ENCODE measurements around the gene ZNF280A. TPM values are rescaled to one million over a fixed set of nuclear protein-coding genes. Genes with fewer than 3 reads are reported as not detected.
"Not testable (repeated sequence)": the region's sequence is repeated elsewhere in the genome, so short reads cannot be mapped to it uniquely, and the experiment has no call there.

ZNF280A gene
- total and polyA plus RNA-seq, 9 of the 15 experiments (the other 6 are each of a cell fraction or from before 2014, with no cell fraction given): 19.0 to 40.8 (median 28.6) TPM

GRCh38 chr22:22468794-22469469, 51.1 kb downstream of the ZNF280A start (continued):
- TF ChIP-seq MAZ (CRISPR knock-in tag; conservative IDR thresholded peaks at IDR 0.05 in 1 of 2, IDR thresholded peaks at IDR 0.05 in 1 of 2) (peak in 1 of 2 experiments; percentile 80; a peak in 3 of 4 replicates), ZNF133 (CRISPR knock-in tag; IDR thresholded peaks at IDR 0.05) (peak; percentile 80; the same call in 1 of the 2 replicates), GABPB2 (CRISPR knock-in tag; conservative IDR thresholded peaks at IDR 0.05) (peak; percentile 56; the same call in 1 of the 2 replicates), JUN (IDR thresholded peaks at IDR 0.05; ENCODE audit: borderline replicate concordance, low read depth, low read length) (peak; percentile 76), TFE3 (CRISPR knock-in tag; IDR thresholded peaks at IDR 0.05) (0 out of 2 replicates have a peak, but pooled peaks have one; percentile 17), ZNF212 (CRISPR knock-in tag; IDR thresholded peaks at IDR 0.05) (0 out of 2 replicates have a peak, but pooled peaks have one; percentile 61), TSHZ1 (CRISPR knock-in tag; IDR thresholded peaks at IDR 0.05) (peak; percentile 14; the same call in 1 of the 2 replicates), ZNF445 (CRISPR knock-in tag; IDR thresholded peaks at IDR 0.05; ENCODE audit: low read depth) (peak; percentile 77), JUND (IDR thresholded peaks at IDR 0.05; ENCODE audit: borderline replicate concordance, low read depth, low read length) (0 out of 2 replicates have a peak, but pooled peaks have one; percentile 22), HDAC8 (tag; IDR thresholded peaks at IDR 0.05) (peak; percentile 75; the same call in 1 of the 2 replicates), SMAD3 (CRISPR knock-in tag; conservative IDR thresholded peaks at IDR 0.05) (peak; percentile 38; the same call in 1 of the 2 replicates), ZNF398 (CRISPR knock-in tag; IDR thresholded peaks at IDR 0.05) (0 out of 2 replicates have a peak, but pooled peaks have one; percentile 4), CBX5 (IDR thresholded peaks at IDR 0.05; ENCODE audit: borderline replicate concordance, low read depth) (peak; percentile 100), STAT5B (CRISPR knock-in tag; IDR thresholded peaks at IDR 0.05) (0 out of 2 replicates have a peak, but pooled peaks have one; percentile 2), ZNF253 (CRISPR knock-in tag; conservative IDR thresholded peaks at IDR 0.05) (0 out of 2 replicates have a peak, but pooled peaks have one; percentile 43), ESRRB (CRISPR knock-in tag; IDR thresholded peaks at IDR 0.05; ENCODE audit: borderline replicate concordance) (0 out of 2 replicates have a peak, but pooled peaks have one; percentile 56), ZNF232 (CRISPR knock-in tag; IDR thresholded peaks at IDR 0.05) (peak; percentile 55; the same call in 1 of the 2 replicates)
- TF ChIP-seq JUN (CRISPR knock-in tag; IDR thresholded peaks at IDR 0.05; ENCODE audit: borderline replicate concordance); JUND (tag; IDR thresholded peaks at IDR 0.05; ENCODE audit: borderline replicate concordance, low read depth, low read length): not testable (repeated sequence)

All from K562 (cell line).